HS-27A (cell line): Measurements from ENCODE around the gene SULT4A1.

Experiments used
- DNase-seq: peaks from one replicate; pipeline ENCODE4 v3.0.0-alpha.2; 2012; ENCODE audit warnings: low read depth, missing footprints

Gene SULT4A1

DNA sequence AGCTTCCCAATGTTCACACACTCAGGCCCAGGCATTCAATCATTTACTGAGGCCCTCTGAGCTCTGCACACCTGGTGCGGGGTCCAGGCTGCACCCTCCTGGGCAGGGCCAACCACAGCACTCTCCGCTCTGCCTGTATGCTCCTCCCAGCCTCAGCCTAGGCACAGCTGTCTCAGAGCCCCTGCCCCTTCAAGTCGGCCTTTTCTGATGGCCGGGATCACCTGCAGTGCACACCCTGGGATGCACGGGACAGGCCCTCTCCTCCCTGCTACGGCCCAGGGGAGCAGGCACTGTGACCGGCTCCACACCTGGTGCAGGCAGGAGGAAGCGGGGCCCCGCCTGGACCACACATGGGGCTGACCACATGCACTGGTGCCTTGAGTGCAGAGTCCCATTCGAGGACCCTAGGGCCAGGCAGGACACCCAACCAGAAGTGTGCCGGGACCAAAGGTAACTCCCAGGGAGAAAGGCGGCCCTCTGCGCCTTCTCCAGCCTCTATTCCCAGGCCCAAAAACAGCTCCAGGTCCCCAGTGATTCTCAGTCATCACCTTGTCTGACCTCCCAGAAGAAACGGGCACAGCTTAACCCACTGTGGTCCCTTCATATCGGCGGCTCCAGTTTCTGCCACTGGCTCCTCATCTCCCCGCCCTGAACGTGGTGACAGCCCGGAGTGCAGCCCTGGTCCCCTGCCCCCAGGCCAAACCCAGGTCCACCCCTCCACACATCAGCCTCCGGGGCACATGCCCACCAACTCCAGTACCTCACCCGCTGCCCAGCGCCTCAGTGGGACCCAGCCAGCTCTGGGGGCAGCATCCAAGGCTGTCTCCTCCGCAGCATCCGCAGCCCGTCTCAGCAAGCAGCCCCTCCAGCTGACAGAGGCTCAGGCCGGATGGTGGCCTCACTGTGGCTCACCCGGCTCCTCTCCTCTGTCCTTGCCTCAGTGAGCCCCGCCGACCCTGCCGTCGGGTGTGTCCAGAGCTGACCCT is 17.5 kb downstream of the SULT4A1 start:
- DNase-seq = no peak

DNA sequence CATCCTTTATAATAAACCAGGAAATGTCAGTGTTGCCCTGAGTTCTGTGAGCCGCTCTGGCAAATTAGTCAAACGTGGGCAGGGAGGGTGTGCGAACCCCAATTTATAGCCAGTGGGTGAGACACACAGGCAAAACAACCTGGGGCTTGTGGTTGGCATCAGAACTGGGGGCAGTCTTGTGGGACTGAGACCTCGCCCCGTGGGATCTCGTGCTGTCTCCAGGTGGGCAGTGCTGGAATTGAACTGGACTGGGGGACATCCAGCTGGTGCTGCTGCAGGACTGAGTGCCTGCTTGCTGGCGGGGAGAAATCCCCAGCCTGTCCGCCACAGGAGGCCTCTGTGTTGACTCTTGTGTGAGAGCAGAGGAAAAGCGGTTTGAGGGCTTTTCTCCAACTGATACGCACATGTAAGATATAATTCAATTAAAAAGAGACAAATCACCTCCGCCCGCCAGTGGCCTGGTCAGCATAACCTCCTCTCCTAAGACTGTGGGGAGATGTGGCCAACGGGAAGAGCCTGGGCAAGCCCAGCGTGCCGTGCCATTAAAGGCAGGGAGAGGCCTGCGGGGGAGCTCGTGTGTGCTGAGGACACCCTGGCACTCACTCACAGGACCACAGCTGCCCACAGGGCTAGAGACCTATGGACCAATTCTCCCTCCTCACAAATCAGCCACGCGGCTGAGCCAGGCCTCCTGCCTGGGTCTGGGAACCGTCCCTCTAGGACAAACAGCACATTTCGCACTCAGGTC is 18.4 kb downstream of the SULT4A1 start:
- no peak for DNase-seq

DNA sequence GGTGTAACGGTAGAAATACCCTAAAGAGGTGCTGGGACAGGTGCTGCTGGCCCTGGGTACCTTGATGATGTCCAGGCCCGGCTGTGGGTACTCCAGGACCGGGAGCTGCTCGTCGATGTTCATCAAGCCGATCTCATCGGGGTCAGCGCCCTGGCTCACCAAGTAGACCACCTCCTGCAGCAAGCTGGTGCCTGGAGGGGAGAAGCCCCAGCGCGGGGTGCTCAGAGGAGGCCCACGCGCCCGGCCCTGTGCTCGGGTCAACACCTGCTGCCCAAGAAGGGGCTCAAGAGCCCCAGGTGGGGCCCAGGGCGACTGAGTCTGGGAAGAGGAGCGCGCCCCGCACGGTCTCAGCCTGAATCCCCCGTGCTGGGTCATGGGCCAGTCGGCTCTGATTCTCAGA is 20.6 kb downstream of the SULT4A1 start:
- DNase-seq = no peak

DNA sequence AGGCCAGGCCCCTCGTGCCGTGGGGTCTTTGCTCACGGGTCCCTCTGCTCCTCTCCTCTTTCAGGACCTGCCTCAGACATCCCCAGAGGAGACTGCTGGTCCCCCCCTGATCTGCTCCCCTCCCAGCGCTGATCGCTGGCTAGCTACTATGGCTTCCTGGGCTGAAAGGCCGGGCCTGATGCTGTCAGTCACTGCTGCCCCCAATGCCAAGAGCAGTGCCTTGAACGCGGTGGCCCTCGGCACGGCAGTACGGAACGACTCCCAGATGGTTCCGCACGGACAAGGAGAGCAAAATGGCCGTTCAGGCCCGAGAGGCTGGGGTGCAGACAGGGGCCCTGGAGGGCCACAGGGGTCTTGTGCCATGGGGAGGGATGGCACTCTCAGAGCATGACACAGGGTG is 21.5 kb downstream of the SULT4A1 start:
- no peak for DNase-seq

DNA sequence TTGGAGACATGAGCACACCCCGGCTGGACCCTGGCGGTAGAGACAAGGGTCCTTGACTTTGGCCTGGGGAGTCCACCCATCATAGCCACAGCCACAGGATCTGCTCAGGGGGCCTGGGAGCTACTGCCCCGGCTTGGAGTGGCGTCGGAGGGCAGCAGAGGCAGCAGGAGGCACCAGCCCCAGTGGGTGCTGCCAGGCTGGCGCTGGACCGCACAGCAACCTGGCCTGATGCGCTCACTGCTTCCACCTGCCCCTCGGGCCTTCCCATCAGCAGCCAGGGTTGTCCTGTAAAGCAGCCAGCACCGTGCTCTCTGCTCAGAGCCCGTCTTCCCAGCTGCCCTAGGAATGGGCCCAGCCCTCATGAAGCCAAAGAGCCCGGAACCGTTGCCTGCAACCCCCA is 21.9 kb downstream of the SULT4A1 start:
- DNase-seq = no peak

DNA sequence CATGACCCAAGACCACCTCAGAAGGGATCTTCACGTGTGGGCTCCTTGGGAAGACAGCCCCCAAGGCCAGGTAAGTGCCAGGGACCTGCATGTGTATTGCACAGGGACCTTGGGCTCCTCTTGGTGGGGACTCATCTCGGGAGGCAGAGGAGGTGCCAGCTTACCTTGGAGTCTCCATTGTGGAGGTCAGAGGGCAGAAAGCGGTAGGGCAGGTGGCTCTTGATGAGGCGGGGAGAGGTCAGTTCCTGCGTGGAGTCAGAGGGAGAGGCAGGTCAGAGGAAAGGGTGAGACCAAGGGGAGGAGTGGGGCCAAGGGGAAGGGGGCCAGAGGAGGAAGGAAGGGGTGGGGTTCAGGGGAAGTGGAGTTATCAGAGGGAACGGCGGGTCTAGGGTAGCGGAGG is 22.5 kb downstream of the SULT4A1 start:
- no peak for DNase-seq

DNA sequence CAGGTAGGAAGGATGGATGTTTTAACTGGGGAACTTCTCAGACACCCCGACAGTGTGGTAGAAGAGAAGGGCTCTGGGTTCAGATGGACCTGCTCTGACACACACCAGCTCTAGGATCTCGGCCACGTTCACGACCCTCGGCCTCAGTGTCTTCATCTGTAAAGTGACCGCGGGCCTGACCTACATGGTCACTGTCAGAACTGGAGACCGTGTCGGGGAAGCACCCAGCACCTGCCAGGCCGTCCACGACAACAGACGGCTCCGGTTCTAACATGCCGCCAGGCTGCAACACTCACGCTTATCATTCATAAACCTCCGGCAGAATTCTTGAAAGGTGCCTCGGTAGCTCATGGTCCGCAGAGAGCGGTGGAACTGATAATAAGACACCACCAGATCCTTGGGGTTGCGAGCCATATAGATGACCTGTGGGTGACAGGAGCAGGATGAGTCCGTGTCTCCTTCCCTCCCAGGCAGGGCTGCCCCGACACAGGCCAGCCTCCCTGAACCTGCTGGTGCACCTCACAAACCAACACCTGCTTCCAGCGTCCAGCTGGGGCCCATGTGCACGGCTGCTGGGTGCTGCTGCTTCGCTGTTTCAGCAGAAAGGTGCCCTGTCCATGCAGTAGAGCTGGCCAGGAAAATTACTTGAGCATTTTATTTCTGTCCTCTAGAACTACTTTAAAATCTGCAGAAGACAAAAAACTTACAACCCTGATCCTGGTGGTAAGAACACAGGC is 23.6 kb downstream of the SULT4A1 start:
- DNase-seq = no peak

DNA sequence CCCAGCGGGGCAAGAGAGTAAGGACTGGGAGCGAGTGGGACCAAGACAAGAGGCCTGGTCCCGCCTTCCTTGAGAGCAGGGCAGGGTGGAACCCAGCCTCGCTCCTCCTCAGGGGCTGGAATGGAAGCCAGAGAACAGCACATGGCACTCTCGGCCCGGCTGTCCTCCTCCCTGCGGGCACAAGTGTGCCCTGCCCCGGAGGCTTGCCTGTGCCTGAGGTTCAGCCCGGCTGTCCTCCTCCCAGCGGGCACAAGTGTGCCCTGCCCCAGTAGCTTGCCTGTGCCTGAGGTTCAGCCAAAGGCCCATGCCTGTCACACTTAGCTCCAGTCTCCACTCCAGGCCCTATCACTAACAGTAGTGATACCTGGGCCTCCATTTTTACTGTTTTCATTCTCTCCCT is 24.2 kb downstream of the SULT4A1 start:
- DNase-seq = no peak

DNA sequence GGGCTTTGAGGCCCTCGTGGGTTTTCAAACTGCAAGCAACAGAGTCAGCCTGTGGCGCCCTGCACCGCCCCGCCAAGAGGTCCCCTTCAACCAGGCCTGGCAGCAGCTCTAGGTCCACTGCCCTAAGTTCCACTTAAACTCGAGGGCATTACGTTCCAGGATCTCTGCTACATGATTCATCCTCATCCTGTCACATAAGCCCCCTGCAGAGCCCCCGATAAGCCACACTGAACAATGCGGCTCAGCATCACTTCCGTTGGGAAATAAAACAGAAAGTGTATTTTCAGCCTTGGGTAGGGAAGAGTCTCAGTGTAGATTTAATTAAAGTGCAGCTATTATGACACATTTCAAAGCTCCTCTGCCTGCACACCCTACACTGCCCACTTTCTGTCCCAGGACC is 24.6 kb downstream of the SULT4A1 start:
- DNase-seq = no peak

DNA sequence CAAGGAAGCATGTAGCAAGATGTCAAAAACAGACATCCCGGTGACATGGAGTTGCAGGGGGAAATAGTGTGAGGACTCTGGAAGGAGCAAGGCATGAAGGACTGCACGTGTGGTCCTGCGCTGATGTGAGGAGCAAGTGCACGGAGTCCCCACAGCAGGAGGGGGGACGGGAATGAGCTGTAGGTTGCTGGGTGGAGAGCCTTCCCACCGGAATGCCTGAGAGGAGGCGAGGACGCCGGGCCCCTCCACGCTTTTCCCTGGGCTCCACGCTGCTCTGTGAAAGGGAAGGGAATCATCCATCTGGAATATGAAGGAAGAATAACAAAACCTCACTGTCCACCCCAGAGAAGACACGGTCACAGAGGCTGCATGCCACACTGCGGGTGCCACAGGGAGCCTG is 26.6 kb downstream of the SULT4A1 start:
- DNase-seq = no peak

DNA sequence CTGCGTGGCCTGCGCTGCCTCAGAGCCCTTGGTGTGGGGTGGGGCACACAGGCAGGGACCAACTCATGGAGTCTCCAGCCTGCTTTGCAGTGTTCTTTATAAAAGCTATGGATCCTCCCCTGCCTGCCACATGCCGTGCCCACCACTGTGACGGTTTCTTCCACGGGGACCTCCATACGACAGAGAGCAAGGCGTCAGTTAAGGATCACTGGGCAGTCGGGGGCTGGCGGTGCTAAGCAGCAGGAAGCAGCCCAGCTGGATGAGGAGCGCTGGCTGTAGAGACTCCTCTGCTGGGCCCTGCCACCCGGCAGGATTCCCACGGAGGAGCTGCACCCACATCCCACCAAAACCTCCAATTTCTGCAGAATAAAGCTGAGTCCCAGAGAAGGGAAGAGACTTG is 27.1 kb downstream of the SULT4A1 start:
- no peak for DNase-seq

DNA sequence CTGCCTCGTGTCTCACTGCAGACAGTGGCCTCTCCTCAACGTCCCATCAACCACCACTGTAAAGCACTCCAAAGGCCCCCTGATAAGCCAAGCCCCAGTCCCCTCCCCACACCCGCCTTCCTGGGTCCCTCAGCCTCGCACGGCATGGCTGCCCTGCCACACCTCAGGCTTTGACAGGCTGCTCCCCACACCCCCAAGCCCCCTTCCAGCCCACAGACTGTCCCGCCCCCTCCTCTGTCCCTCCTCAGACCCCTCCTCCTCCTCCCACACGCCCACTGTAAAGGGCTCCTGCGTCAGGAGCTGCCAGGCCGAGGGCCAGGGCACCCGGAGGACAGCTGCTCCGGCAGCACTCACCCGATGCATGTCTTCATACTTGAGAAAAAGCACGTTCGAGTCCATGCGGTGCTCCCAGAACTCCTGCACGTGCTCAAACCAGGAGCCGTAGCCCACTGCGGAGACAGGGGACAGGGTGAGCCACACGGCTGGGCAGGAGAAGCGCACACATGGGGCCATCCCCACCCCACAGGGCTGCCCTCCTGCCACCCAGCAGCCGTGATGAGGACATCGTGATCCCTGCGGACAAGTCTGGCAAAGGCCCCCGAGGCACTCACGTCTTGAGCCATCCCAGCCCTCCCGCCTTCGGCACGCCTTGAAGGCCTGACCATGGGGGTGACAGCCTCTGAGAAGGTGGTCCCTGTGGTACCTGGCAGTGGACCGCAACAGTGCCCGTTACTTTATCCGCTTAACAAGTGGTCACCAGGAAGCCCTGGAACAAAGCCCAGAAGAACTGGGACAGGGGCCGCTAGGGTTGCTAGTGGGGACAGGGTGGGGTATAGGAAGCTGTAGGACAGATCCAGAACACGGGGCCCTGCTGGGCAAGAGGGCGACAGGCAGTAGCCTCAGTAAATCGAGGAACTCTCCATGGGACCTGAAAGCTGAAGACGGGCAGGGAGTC is 28.8 kb downstream of the SULT4A1 start:
- DNase-seq = no peak

DNA sequence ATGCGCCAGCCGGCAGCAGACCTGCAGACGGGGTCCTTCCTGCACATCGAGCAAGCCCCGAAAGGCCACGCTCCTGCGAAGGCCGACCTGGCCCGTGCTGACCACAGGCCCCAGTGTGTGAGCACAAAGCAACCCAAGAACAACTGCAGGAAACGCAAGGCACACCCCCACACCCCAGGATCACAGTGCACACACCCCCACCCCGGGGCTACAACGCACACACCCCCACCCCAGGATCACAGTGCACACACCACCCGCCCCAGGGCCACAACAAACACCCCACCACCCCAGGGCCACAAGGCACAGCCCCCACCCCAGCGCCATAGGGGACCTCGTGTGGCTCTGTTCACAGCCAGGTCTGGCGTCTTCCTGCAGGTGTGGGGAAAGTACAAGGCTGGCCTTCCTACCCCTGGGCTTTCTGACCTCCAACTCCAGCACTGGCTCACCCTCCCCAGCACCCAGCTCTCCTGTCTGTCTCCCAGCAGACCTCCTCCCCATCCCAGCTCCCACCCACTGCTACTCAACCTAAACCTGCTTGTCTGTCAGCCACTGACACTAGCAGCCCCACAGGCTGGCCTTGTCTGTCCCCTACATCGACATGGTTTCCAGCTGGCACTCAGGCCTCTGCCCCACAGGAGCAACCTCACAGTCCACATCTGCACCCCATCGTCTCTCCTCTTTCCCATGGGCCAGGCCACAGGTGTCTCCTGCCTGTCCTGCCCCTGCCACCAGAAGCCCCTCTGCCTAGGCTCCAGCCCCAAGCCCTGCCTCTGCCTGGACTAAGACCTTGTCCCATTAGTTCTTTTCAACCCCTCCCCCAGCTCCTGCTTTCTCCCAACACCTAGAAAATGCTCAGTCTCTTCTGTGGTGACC is 29.7 kb downstream of the SULT4A1 start:
- no peak for DNase-seq

DNA sequence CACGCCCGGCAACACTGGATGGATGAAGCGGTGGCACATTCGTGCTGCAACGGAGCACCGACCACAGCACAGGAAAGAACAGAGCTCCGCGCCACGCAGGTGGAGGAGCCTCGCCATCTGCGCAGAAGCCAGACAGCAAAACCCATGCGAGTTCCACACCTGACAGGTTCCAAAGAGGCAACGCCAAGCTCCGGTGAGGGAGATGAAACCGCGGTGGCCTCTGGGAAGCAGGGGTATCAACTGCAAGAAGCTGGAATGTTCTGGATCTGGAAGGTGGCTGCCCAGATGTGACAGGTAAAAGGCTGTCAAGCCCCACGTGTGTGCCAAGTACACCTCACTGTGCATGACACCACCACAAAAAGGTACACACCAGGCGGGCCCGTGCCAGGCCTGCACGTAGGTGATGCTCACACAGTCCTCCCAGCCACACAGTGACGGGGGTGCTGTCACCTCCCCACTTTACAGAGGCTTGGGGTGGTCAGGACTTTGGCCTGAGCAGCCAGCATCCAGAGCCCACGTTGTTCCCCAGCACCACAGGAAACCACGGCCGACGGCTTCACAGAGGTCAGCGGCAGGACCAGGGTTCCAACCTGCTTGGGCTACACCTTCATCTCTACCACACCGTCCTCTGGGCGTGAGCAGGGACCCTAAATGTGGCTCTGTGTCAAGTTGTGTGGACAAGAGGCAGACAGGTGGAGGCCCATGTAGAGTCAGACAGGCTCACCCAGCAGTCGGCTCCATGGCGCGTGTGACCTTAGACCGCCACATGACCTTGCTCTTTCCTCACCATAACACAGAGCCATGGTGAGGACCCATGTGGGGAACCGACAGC is 30.5 kb downstream of the SULT4A1 start:
- DNase-seq = no peak

DNA sequence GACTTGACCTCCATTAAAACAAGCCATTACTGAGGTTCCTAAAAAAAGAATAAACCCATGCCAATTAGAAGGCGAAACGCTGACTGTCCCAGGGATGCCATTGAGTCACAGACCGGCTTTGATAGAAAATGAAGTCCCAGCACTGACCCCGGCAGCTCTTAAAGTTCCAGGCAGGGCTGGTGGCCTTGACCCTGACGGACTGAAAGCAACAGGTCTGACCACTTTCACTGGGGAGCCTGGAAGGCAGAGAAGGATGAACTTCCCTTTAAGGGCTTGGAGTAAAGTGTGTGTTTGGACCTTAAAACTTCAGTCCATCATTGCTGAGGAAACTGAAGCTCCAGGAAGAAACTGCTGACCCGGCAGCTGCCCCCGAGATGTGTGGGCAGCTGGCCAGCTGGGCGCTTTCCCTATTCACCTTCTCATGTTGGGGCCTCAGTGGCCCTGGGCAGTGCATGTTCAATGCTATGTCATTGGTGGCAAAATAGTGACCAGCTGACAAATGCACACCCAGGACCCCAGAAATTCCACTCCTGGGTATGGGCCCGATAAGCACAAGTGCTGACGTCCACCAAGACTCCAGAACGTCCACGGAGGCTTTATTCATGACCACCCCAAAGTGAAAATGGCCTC is 31.3 kb downstream of the SULT4A1 start:
- no peak for DNase-seq

DNA sequence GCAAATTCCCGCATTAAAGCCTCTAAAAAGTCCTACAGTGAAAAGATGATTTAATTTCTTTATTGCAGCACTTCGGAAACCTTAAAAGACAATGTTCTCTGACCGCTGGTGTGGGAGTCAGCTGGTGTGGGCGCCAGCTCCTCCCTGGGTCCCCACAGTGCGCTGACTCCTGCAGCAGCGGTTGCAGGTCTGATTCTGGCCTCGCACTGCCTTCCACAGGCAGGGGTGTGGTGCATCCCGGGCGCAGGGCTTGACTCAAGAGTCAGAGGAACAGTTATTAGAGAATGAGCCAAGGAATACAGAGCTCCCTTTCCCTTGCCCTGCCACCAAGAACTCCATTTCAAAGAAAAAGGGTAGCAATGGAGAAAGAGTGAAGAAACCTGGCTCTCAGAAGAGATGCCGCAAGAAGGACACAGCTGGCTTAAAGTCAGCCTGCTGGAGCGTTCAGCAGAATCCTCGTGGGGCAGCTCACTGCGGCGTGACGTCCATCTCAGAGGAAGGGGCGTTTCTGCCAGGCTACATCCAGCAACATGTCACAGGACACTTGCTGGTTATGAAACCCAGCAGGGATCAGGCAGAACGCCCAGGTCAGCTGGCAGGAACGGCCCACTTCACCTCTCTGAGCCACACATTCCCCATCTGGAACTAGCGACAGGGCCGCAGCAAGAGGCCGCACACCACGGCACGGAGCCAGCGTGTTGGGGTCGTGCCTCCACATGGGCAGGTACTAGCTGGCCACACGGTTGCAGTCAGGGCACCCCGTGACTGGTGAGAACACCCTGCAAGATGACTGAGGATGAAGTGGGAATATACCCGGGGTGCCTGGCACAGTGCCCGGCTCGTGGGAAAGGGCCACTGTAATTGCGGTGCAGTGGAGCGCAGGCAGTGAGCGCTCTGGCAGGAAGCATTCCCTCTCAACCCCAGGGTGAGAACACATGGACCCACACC is 32.1 kb downstream of the SULT4A1 start:
- no peak for DNase-seq

DNA sequence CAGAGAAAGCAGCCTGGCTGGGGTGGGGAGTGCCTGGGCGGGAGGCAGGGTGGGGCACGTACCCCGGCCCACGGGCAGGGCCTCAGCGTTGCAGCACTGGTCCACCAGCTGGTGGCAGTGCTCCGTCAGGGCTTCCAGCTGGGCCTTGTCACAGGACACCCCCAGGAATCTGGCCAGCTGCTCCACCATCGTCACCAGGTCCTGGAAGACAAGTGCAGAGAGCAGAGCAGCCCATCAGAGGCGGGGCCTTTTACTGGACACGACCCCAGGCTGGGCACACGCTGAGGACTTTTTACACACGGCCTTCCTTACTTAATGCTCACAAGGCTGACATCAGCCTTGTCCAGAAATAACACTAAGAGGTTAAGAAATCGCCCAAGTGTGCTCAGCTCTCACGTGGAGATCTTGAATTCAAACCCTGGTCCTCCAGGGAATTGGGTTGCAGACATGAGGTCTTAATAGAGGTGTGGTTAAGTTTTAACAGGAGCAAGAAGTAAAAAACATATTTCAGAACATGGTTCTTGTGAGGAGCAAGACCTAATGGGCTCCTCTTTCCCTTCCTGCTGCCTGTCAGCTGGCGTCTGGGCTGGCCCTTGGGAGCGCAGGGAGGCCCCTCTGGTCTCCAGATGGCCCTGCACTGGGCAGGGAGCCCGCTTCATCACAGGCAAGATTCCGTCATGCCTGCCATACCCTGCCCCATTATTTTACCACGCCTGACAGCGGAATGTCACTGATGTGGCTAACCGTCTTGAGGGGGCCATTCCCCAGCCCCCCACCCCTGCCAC is 33.1 kb downstream of the SULT4A1 start:
- DNase-seq = no peak
